GM18868 (cell line): ENCODE results near the gene HS1BP3.

ENCODE experiments used
- ATAC-seq: cut with Tn5 transposase; IDR thresholded peaks from one replicate; pipeline ENCODE4 v1.9.1; 2021; ENCODE audit warnings: mild to moderate bottlenecking, moderate library complexity; ENCODE audit not compliant: unreplicated experiment

Gene HS1BP3

GRCh38 chr2:20619624-20620024, 31.3 kb downstream of the HS1BP3 start:
- no peak for ATAC-seq

GRCh38 chr2:20618886-20619521, 31.9 kb downstream of the HS1BP3 start:
- no peak for ATAC-seq

DNA sequence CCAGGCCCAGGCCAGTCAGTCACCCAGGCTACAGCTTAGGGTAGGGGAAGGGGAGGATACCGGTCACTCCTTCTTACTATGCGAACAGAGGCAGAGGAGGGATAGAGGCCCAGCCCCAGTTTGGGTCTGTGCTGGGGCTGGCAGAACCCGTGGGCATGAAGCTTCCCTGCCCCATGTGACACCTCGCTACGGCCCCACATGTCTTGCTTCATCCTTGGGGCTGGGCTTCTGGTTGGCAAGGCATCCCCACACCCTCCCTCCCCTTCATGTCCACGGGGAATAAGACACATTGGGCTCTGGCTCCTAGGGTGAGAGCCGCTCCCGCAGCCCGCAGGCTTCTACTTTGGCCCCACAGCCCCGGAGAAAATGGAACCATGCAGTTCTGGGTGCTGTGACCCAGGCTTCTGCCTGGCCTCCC, 32.4 kb downstream of the HS1BP3 start:
- no peak for ATAC-seq

DNA sequence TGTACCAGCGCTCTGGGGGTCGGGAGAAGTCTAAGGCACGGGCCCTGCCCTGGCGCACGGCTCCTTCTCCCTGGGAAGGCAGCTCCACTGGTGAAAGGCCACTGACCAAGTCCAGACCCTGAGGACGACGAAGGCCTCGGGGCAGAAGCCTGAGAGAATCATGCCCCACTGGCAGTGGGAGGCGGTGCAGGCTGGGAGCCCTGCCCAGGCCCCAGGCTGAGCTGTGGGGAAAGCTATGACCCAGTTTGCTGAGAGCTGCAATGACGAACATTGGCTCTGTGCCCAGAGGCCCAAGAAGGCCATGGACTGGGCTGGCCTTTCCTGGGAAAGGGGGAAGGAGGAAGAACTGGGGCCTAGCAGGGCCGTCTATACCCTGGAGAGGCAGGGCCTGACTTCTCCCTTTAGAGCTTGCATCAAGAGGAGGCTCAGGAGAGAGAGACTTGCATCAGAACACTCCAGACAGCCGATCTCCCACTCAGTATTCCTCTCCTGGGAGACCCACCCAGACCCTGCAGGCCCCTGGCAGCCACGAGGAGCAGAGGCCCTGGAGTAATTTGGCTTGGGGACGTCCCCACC, 32.9 kb downstream of the HS1BP3 start:
- ATAC-seq, result peak; percentile 45

- ATAC-seq, result no peak
These were observed 33.8 kb downstream of the HS1BP3 start for GRCh38 chr2:20617081-20617575.

DNA sequence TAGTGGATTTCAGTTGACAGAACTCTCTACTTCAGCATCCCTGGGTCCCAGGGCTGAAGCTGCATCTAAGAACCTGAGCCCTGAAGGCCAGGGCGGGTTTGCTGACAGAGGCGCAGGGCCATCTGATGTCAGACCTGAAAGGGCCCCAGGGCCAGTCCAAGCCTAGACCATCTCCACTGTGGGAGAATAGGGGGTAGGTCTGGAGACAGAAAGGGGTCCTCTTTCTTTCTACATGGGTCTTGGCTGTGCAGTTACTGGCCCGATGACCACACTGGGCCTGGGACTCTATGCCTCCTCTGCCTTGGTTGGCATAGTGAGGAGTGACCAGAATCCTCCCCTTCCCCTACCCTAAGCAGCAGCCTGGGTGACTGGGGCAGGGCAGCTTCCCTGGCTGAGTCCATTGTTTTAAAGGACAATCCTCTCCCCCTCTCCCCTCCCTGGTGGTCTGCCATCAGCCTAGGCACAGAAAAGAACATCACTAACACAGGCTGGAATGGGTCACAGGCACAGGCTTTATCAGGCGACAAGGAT, 34.5 kb downstream of the HS1BP3 start:
- no peak for ATAC-seq

DNA sequence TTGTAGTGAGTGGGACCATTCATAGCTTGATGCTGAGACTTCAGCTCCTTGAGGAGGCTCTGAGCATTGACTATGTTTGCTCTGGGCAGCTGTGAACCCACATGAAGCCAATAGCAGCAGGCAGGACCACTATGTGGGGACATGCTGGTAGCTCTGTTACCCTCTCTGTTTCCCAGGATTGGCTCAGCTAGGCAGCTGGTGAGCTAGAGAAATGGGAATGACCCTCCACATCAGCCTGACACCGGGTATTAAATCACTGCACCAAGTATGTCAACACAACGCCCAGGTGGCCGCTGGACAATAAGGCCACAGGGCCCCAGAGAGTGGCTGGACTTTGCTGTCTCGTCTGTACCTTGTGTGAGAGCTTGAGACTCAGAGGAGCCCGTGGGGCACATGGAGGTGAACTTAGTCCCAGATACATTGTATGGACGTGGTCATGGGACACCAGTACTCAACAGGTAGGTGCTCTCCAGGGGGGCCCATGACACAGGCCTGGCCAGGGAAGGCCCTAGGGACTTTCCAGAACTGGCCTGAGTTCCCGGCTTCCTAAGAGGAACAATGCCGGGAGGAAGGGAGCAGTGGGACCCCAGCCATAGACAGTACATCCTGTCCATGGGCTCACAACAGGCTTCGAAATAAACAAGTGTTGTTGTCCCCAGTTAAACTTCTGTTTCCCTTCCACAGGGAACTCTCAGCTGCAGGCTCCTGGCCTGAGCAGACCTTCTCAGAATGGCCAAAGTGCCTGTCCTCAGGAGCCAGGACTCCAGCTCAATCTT, 35.2 kb downstream of the HS1BP3 start:
- no peak for ATAC-seq

- no peak for ATAC-seq
These were observed 35.8 kb downstream of the HS1BP3 start for GRCh38 chr2:20615068-20615465.

DNA sequence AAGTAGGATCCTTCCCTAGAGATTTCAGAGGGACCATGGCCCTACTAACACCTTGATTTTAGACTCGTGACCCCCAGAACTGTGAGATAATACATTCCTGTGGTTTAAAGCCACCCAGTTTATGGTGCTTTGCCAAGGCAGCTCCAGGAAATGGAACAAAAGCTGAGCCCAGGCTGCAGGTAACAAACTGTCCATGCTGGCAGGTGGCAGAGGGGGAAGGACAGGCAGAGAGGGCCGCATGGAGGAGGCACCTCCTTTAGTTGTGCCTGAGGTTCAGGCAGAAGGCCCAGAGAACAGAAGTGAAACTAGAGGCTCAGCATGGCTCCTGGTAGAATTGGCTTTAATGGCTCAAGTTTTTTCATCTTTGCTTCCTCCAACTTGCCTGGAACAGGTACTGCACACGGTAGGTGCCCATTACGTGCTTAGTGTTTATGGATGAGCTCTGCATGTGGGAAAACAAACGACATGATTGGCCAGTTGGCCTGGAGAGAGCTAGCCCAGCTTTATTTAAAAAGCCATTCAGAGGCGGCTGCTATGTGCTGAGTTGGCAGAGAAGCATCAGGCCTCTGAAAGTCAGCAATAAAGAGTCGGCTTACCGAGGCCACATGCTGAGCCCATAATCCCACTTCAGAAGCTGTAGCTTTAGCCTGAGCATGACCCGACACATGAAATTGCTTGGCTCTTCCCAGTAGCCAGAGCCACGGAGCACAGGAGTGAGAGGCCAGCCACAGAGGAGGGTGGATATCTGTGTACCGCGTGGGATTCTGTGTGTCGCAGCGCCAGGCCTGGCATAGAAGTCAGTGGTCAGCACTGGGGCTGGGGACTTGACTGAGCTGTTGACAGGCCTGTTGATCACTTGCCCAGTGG, 36.5 kb downstream of the HS1BP3 start:
- peak; percentile 55 for ATAC-seq

GRCh38 chr2:20612925-20613916, 37.7 kb downstream of the HS1BP3 start:
- ATAC-seq, result no peak

- no peak for ATAC-seq
These were observed 39.0 kb downstream of the HS1BP3 start for GRCh38 chr2:20611844-20612356.

DNA sequence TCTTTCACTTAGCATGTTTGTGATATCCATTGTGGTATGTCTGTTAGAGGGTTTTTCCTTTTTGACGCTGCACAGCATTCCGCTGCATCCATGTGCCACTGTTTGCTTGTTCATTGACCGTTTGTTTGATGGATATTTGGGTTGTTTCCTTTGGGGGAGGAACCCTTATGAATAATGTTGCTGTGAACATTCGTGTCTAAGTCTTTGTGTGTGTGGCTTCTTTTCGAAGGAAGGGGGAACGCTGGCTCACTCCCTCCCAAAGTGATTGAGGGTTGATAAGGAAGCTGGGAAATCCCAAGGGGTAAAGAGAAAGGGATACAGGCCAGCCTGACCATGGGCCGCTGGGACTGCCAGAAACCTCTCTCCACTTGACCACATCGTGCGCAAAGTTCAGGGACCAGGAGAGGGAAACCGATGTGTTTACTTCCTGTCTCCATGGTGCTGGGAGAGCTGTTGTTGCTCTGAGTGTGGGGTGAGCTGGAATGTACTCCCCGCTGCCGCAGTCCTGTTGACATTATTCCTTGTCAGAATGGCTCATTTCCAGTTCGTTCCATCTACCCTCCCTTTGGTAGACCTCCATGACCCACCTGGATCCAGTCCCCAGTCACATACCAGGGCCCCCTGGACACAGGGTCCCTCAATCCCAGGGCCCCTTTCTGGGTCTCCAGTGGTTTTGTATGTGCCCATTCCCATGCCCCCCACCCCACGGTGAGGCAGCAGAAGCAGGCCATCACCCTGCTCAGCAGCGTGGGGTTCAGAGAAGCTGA, 39.6 kb downstream of the HS1BP3 start:
- ATAC-seq, result no peak

GRCh38 chr2:20609995-20610357, 40.9 kb downstream of the HS1BP3 start:
- no peak for ATAC-seq

GRCh38 chr2:20609349-20609994, 41.4 kb downstream of the HS1BP3 start:
- no peak for ATAC-seq

DNA sequence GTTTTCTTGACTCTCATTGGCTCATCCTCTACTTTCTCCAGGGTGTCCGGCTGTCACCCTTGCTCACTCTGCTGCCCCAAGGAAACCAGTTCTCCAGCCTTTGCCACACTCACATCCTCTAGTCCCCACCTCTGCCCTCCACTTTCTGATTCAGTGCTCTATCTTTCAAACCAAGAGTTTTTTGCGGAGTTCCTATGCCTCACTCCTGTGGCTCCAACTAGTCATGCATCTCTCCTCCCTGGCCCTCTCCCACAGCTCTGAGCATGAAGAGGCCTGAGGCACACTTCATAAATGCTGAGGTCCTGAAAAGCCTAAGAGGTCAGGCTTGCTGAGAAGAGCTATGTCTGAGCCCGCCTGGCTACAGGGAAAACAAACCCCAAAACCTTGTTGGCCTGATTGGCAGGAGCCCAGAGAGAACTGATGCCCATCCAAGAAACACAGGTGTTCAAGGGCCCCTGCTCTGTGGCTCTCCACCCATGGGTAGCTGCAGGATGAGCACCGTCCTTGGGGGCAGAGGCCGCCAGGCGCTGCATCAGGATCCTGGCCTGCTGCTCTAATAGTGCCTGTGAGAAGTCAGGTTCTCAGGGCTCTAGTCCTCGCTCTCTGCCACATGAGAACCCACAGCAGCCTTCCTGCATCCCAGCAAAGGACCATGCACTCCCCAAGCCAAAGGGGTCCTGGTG, 42.1 kb downstream of the HS1BP3 start:
- ATAC-seq, result no peak

DNA sequence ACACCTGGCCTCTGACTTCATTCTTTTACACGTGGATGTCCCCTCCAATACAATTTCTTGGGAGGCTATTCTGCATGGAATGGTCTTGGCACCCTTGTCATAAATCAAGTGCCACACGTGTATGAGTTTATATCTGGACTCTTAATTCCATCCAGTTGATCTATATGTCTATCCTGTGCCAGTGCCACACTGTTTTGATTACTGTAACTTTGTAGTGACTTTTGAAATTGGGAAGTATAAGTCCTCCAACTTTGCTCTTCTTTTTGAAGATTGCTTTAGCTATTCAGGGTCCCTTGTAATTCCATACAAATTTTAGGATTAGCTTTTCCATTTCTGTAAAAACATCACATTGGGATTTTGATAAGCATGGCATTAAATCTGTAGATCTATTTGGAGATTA, 43.5 kb downstream of the HS1BP3 start:
- ATAC-seq, result no peak

- ATAC-seq, result no peak
These were observed 44.7 kb downstream of the HS1BP3 start for GRCh38 chr2:20606198-20606597.

DNA sequence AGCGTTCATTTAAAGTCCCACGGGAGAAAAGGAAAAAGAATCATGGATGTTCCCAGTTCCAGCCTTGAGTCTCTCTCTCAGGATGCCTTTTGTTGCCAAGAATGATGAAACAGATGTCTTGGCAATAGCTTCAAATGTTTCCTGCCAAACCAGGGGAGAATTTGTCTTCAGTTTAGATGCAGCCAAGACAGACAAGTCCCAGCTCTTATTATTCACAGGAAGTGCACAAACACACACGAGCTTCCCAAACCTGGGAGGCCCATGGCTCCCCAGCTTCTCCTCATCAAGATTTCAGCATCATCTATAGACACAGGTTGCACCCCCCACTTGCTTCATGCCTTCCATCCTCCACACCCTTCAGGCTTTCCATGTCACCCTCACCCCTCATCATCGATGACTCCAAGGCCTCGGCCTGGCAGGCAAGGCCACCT, 45.9 kb downstream of the HS1BP3 start:
- ATAC-seq, result no peak
